Esophagus squamous epithelium (tissue), 4 donors: ENCODE data around the gene HVCN1.

Experiments used
- CTCF ChIP-seq, 6 experiments: fragments of 450-650 bp in 4 of 6; fragments of 200-600 bp in 2 of 6; sonication (generic) in 2 of 6; IDR thresholded peaks; one replicate each; pipeline ENCODE4 v1.5.1; 2016 to 2019; ENCODE audit warnings: antibody characterized with exemption in 6 of 6, mild to moderate bottlenecking in 4 of 6, moderate library complexity in 4 of 6
- POLR2A ChIP-seq, 4 donors: fragments of 450-650 bp; IDR thresholded peaks; one replicate each; pipeline ENCODE4 v1.6.1; 2017; ENCODE audit warnings: antibody characterized with exemption in 4 of 4, mild to moderate bottlenecking in 4 of 4, moderate library complexity in 3 of 4

- TF ChIP-seq CTCF (IDR thresholded peaks at IDR 0.05) (no peak), POLR2A (IDR thresholded peaks at IDR 0.05) (no peak)
Observed at GRCh38 chr12:110718222-110718908, 29.4 kb upstream of the HVCN1 start.
